Uterus (tissue), 2 donors: ENCODE measurements around the gene SMARCAD1.
"Not testable (repeated sequence)": the region's sequence is repeated elsewhere in the genome, so short reads cannot be mapped to it uniquely, and the experiment has no call there.

Source experiments
- CTCF ChIP-seq, 4 experiments: fragments of 200-600 bp in 2 of 4; fragments of 450-650 bp in 2 of 4; sonication (generic) in 2 of 4; IDR thresholded peaks; one replicate each; pipeline ENCODE4 v1.5.1; 2016 to 2019; ENCODE audit warnings: antibody characterized with exemption in 4 of 4, mild to moderate bottlenecking in 2 of 4, moderate library complexity in 1 of 4
- POLR2A ChIP-seq, 2 donors: fragments of 450-650 bp; IDR thresholded peaks; one replicate each; pipeline ENCODE4 v1.6.1; 2016; ENCODE audit warnings: antibody characterized with exemption in 2 of 2, mild to moderate bottlenecking in 1 of 2, moderate library complexity in 1 of 2

- TF ChIP-seq POLR2A, CTCF (IDR thresholded peaks at IDR 0.05): not testable (repeated sequence)
These were observed 129.1 kb downstream of the SMARCAD1 start for GRCh38 chr4:94336791-94337190.
